Endothelial cell of umbilical vein (primary cell): ENCODE measurements around the gene GABARAPL2. TPM values are rescaled to one million over a fixed set of nuclear protein-coding genes. Genes with fewer than 3 reads are reported as not detected.

Experiments used
- Bru-seq: library from RNA; stranded (reverse); fragments of 400-500 nt; gene quantifications from one replicate; lab custom pipeline; 2021; lab: Mats Ljungman, UMichigan
- BruChase-seq, 2 experiments: library from RNA; stranded (reverse); fragments of 400-500 nt; gene quantifications; one replicate each; lab custom pipeline; 2021; lab: Mats Ljungman, UMichigan
- BruUV-seq: library from RNA; stranded (reverse); fragments of 400-500 nt; replicated peaks from 2 replicates; lab custom pipeline; 2021; lab: Mats Ljungman, UMichigan
- CTCF ChIA-PET: fragments of 300-600, 350-600 bp; sonication (Branson Sonifier 250); formaldehyde crosslinking; loops from one replicate; lab custom pipeline; 2021; ENCODE audit warnings: antibody characterized with exemption, inconsistent platforms; lab: Charles Lee
- POLR2A ChIA-PET: fragments of 300-600, 350-600 bp; sonication (Branson Sonifier 250); formaldehyde crosslinking; loops from one replicate; lab custom pipeline; 2021; ENCODE audit warnings: antibody characterized with exemption, inconsistent platforms; lab: Charles Lee
- DNase-seq: peaks from one replicate; pipeline ENCODE4 v3.0.0-alpha.2; 2011; ENCODE audit warnings: low read depth, low spot score
- FAIRE-seq: peaks from 2 replicates; lab custom pipeline; 2011; peaks lifted over from hg19 to GRCh38; lab: Jason Lieb, UNC
- H2AFZ ChIP-seq: 2 replicates; pipeline ENCODE4 v1.6.0; 2012; ENCODE audit warnings: low read depth, low read length, control low read depth, inconsistent platforms
- H3K27ac ChIP-seq: 2 replicates; pipeline ENCODE4 v1.5.1; 2011; ENCODE audit warnings: low read depth, mild to moderate bottlenecking, control low read depth, low read length, moderate library complexity; ENCODE audit not compliant: insufficient read depth
- H3K27me3 ChIP-seq, 2 experiments: 2 replicates each; pipeline versions ENCODE4 v1.6.0 to v1.6.1; 2011; ENCODE audit warnings: low read length in 2 of 2, mixed read lengths in 1 of 2; ENCODE audit not compliant: control insufficient read depth in 2 of 2, insufficient read depth in 2 of 2
- H3K36me3 ChIP-seq, 2 experiments: 2 replicates in 1 of 2; 3 replicates in 1 of 2; pipeline ENCODE4 v1.5.1; 2011; ENCODE audit warnings: low read length in 2 of 2, mild to moderate bottlenecking in 1 of 2, moderate library complexity in 1 of 2; ENCODE audit not compliant: control insufficient read depth in 2 of 2, insufficient read depth in 2 of 2; ENCODE audit errors: extremely low read depth in 1 of 2
- H3K4me1 ChIP-seq: 3 replicates; pipeline ENCODE4 v1.5.1; 2011; ENCODE audit warnings: mild to moderate bottlenecking, low read length; ENCODE audit not compliant: control insufficient read depth, insufficient read depth; ENCODE audit errors: extremely low read depth
- H3K4me2 ChIP-seq: 2 replicates; pipeline ENCODE4 v1.6.1; 2011; ENCODE audit warnings: low read length, control low read depth, mixed read lengths; ENCODE audit not compliant: insufficient read depth
- H3K4me3 ChIP-seq, 3 experiments: fragments of 200-600 bp in 1 of 3; sonication (generic), shearing (Covaris generic) in 1 of 3; replicated peaks in 1 of 3; 2 replicates each; pipeline ENCODE4 v1.5.1; 2011 to 2016; ENCODE audit warnings: control low read depth in 3 of 3, low read length in 3 of 3, mild to moderate bottlenecking in 2 of 3, inconsistent platforms in 1 of 3, low read depth in 1 of 3, moderate library complexity in 1 of 3; ENCODE audit not compliant: insufficient read depth in 1 of 3
- H3K79me2 ChIP-seq: 2 replicates; pipeline ENCODE4 v1.6.0; 2012; ENCODE audit warnings: low read length, inconsistent platforms; ENCODE audit not compliant: control insufficient read depth, insufficient read depth
- H3K9ac ChIP-seq: replicated peaks from 2 replicates; pipeline ENCODE3; 2011; ENCODE audit warnings: low read length, control low read depth; ENCODE audit not compliant: insufficient read depth; ENCODE audit errors: extremely low read depth
- H3K9me1 ChIP-seq: replicated peaks from 3 replicates; pipeline ENCODE4 v1.6.0; 2011; ENCODE audit warnings: mild to moderate bottlenecking, low read length; ENCODE audit not compliant: control insufficient read depth, insufficient read depth; ENCODE audit errors: extremely low read depth
- H3K9me3 ChIP-seq: replicated peaks from 2 replicates; pipeline ENCODE4 v1.5.1; 2012; ENCODE audit warnings: low read length, inconsistent platforms; ENCODE audit not compliant: control insufficient read depth, insufficient read depth
- H4K20me1 ChIP-seq: replicated peaks from 2 replicates; pipeline ENCODE3; 2011; ENCODE audit warnings: mild to moderate bottlenecking, low read length; ENCODE audit not compliant: control insufficient read depth, insufficient read depth; ENCODE audit errors: extremely low read depth
- CTCF ChIP-seq, 2 donors: IDR thresholded peaks; 1 replicate in 1 of 2; 2 replicates in 1 of 2; pipeline ENCODE4 v1.5.1; 2011; ENCODE audit warnings: low read length in 2 of 2, mild to moderate bottlenecking in 2 of 2, moderate library complexity in 2 of 2, control low read depth in 1 of 2, inconsistent platforms in 1 of 2, low read depth in 1 of 2; ENCODE audit not compliant: insufficient read depth in 1 of 2; ENCODE audit errors: extremely low read depth in 1 of 2
- FOS ChIP-seq: IDR thresholded peaks from 2 replicates; pipeline ENCODE4 v1.6.1; 2011; ENCODE audit warnings: mild to moderate bottlenecking, low read length, moderate library complexity, borderline replicate concordance; ENCODE audit not compliant: insufficient read depth
- MAX ChIP-seq: IDR thresholded peaks from 2 replicates; pipeline ENCODE4 v1.6.1; 2011; ENCODE audit not compliant: insufficient read depth, insufficient read length
- MYC ChIP-seq: IDR thresholded peaks from one replicate; pipeline ENCODE4 v1.6.1; 2011; ENCODE audit warnings: mild to moderate bottlenecking, low read depth, low read length
- POLR2A ChIP-seq: IDR thresholded peaks from 2 replicates; pipeline ENCODE4 v1.6.1; 2012; ENCODE audit warnings: low read depth, mild to moderate bottlenecking, control low read depth, low read length
- POLR2AphosphoS5 ChIP-seq: IDR thresholded peaks from 2 replicates; pipeline ENCODE4 v1.6.1; 2012; ENCODE audit warnings: low read depth, mild to moderate bottlenecking, control low read depth, low read length, moderate library complexity; ENCODE audit not compliant: insufficient read depth
- dilution Hi-C: fragments of 300-500 bp; cut with MboI; formaldehyde crosslinking; loops from one replicate; pipeline ENCODE4 v1.15.0; 2019; ENCODE audit warnings: low sequenced_read_pairs; ENCODE audit not compliant: extremely low pct_ligation_motif_present
- intact Hi-C: fragments of 100-400 bp; cut with micrococcal nuclease; formaldehyde crosslinking; loops from one replicate; pipeline ENCODE4 v1.10.0; 2022
- long read RNA-seq: library from polyadenylated mRNA; stranded (forward); transcript quantifications from one replicate; pipeline ENCODE4 v2.0.0, GENCODE V29; 2021
- polyA minus RNA-seq, 3 experiments: library from RNA; depleted of rRNA, polyadenylated mRNA; stranded (reverse); fragments of >200 nt; gene quantifications; 1 replicate in 1 of 3; 2 replicates in 2 of 3; pipeline ENCODE4 v1.2.3, GENCODE V29; 2011
- polyA plus RNA-seq, 4 experiments: library from polyadenylated mRNA; depleted of rRNA in 3 of 4; stranded (reverse) in 3 of 4; unstranded in 1 of 4; fragments of >200 nt; gene quantifications; 2 replicates each; pipeline versions ENCODE4 v1.2.1 to v1.2.3, GENCODE V29; 2011 to 2012; ENCODE audit warnings: missing spikeins in 1 of 4
- total RNA-seq: library from RNA; stranded (reverse); gene quantifications from 2 replicates; pipeline ENCODE4 v1.2.3, GENCODE V29; 2021

GABARAPL2 gene
- total RNA-seq = 77.9 and 82.5 TPM in 2 replicates
- polyA plus RNA-seq = 51.9 and 84.5 TPM in 2 replicates
- polyA plus RNA-seq (2011; cell fraction: cytosol; rRNA removed) = 81.3 and 84.0 TPM in 2 replicates
- 41.5 and 46.8 TPM in 2 replicates for polyA plus RNA-seq (2011; cell fraction: nucleus; rRNA removed)
- 94.9 and 95.6 TPM in 2 replicates for polyA plus RNA-seq (2012)
- 28.3 and 29.0 TPM in 2 replicates for polyA minus RNA-seq
- 21.4 TPM for polyA minus RNA-seq (2011; cell fraction: cytosol; rRNA and poly(A)+ RNA removed)
- 15.6 and 18.6 TPM in 2 replicates for polyA minus RNA-seq (2011; cell fraction: nucleus; rRNA and poly(A)+ RNA removed)
- Bru-seq, nascent RNA = percentile 82 among the genes with signal in this experiment
- percentile 90 among the genes with signal in this experiment for BruChase-seq, experiment 1, labeled RNA remaining after a 6-hour chase
- BruChase-seq, experiment 2, labeled RNA remaining after a 2-hour chase = percentile 86 among the genes with signal in this experiment
- long read RNA-seq, transcript GABARAPL2-201 (4 exons, 1,002 nt) = major isoform, 222 of 228 reads
- long read RNA-seq, partial matches to known transcripts = 1 of 228 reads
- long read RNA-seq, other reads (novel, unspliced or antisense) = 0 of 228 reads

GRCh38 chr16:75566040-75566757 is at the start of gene GABARAPL2:
Gene GABARAPL2, plus strand, starts transcription at chr16:75566379. Its CDS starts 108 bp downstream, at chr16:75566487.
- Histone ChIP-seq H3K27ac (no peak within 1 kb of the TSS), H3K27me3 (peaks cover 7 to 24% of the 10 kb centered on the region in 2 experiments), H4K20me1 (no peaks in the 10 kb centered on the region), H3K4me1 (peaks cover 9% of the 10 kb centered on the region), H3K9me1 (no peaks in the 10 kb centered on the region), H3K4me2 (peak within 1 kb of the TSS; percentile 79), H3K79me2 (peaks cover 13% of the 10 kb centered on the region), H3K36me3 (peaks cover 16 to 18% of the 10 kb centered on the region in 2 experiments), H3K4me3 (peak within 1 kb of the TSS; percentile 48 to 83 (median 79)), H2AFZ (peak within 1 kb of the TSS; percentile 91), H3K9ac (peak within 1 kb of the TSS; percentile 58), H3K9me3 (no peaks in the 10 kb centered on the region)
- intact Hi-C loops = loop anchor here (1.0 to 5.0 kb wide), 5 partner anchors 10 to 196 kb away; partner anchors contain the start of genes ADAT1, KARS1, TERF2IP and TMEM231
- dilution Hi-C loops = no loop called here
- DNase-seq (peak; percentile 84), FAIRE-seq (peak; percentile 85)
- ChIA-PET POLR2A (interaction anchor here (0.5 kb wide), 1 partner anchor 13 kb away, joined by 4 read pairs; no protein-coding TSS in a partner anchor), CTCF (interaction anchor here (0.9 to 4.1 kb wide), 5 partner anchors 10 to 367 kb away, joined by 3 to 17 read pairs (median 4); no protein-coding TSS in a partner anchor)
- no TSS peak for BruUV-seq
- TF ChIP-seq MYC (no peak), POLR2A (peak; percentile 66), FOS (no peak), MAX (no peak), CTCF (IDR thresholded peaks at IDR 0.05; ENCODE audit: extremely low read depth in 1 of 2, insufficient read depth in 1 of 2, low read depth in 1 of 2, low read length in 2 of 2) (no peak), POLR2AphosphoS5 (peak; percentile 76)
